ENCODE measurements around the gene KRT6B.
"Not testable (repeated sequence)": the region's sequence is repeated elsewhere in the genome, so short reads cannot be mapped to it uniquely, and the experiment has no call there.

Gene KRT6B

DNA sequence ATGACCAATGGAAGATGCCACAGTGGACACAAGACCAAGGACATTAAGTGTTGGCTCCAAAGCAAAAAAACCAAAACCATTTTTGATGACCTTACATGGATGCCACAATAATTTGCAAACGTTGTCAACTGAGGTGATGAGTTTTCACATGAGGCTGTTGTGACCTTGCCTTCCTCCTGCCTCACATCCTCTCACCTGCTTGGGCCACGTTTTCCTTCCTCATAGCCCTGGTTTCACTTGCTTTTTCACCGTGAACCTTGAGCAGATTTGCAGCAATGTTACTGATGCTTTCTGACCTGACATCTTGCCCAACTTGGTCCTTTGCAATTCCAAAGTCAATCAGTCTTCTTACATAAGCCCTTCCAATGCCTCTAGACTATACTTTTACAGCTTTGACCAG is 3.7 kb downstream of the KRT6B start:
- Histone ChIP-seq H3K4me2 (ENCODE audit: low read length) (no peak overlapping the region), H3K79me2 (ENCODE audit: control insufficient read depth, insufficient read depth, low read length) (no peaks in the 10 kb centered on the region), H3K27ac (ENCODE audit: low read depth, low read length) (no peak overlapping the region), H3K23ac (ENCODE audit: low read length) (no peak overlapping the region), H4K8ac (ENCODE audit: low read depth, low read length) (no peak overlapping the region), H2BK15ac (replicated peaks; ENCODE audit: low read depth) (no peak overlapping the region), H3K4ac (ENCODE audit: low read depth, low read length) (no peak overlapping the region), H3K9ac (ENCODE audit: low read length) (no peak overlapping the region), H3K27me3 (ENCODE audit: insufficient read depth, low read length, poor library complexity) (no peaks in the 10 kb centered on the region), H3K36me3 (ENCODE audit: control insufficient read depth, insufficient read depth, low read length) (no peaks in the 10 kb centered on the region), H3K4me1 (ENCODE audit: control insufficient read depth, low read depth, low read length) (no peaks in the 10 kb centered on the region), H3K56ac (ENCODE audit: low read length) (no peak overlapping the region), H2BK5ac (ENCODE audit: low read length) (no peak overlapping the region), H3K4me3 (ENCODE audit: low read length) (no peak overlapping the region), H3K18ac (ENCODE audit: low read length) (no peak overlapping the region), H2BK120ac (ENCODE audit: low read depth, low read length) (no peak overlapping the region), H4K5ac (ENCODE audit: low read length) (no peak overlapping the region), H3K79me1 (ENCODE audit: low read length) (no peaks in the 10 kb centered on the region), H2AK5ac (ENCODE audit: low read length) (no peak overlapping the region)
- DNase-seq = no peak
- no CpG with 5 or more reads among the region's 3 CpGs for WGBS (ENCODE audit: extremely low coverage, insufficient coverage, low lambda C conversion rate)

- H4K5ac ChIP-seq (ENCODE audit: low read length); H4K8ac ChIP-seq (ENCODE audit: low read depth, low read length); H3K79me2 ChIP-seq (ENCODE audit: control insufficient read depth, insufficient read depth, low read length); H2AK5ac ChIP-seq (ENCODE audit: low read length); H3K4me3 ChIP-seq (ENCODE audit: low read length); H3K4me1 ChIP-seq (ENCODE audit: control insufficient read depth, low read depth, low read length); H3K79me1 ChIP-seq (ENCODE audit: low read length); H3K56ac ChIP-seq (ENCODE audit: low read length); H3K36me3 ChIP-seq (ENCODE audit: control insufficient read depth, insufficient read depth, low read length); H3K27ac ChIP-seq (ENCODE audit: low read depth, low read length); H2BK5ac ChIP-seq (ENCODE audit: low read length); DNase-seq; H3K4ac ChIP-seq (ENCODE audit: low read depth, low read length); H2BK15ac ChIP-seq (replicated peaks; ENCODE audit: low read depth); H3K4me2 ChIP-seq (ENCODE audit: low read length); H3K9ac ChIP-seq (ENCODE audit: low read length); H3K18ac ChIP-seq (ENCODE audit: low read length); H3K23ac ChIP-seq (ENCODE audit: low read length); H3K27me3 ChIP-seq (ENCODE audit: insufficient read depth, low read length, poor library complexity); H2BK120ac ChIP-seq (ENCODE audit: low read depth, low read length): not testable (repeated sequence)
- no CpG with 5 or more reads among the region's 11 CpGs for whole genome bisulfite sequencing (ENCODE audit: extremely low coverage, insufficient coverage, low lambda C conversion rate)
These were observed 4.8 kb downstream of the KRT6B start for GRCh38 chr12:52447196-52447595.

- no CpG with 5 or more reads among the region's 6 CpGs for WGBS (ENCODE audit: extremely low coverage, insufficient coverage, low lambda C conversion rate)
- H3K79me1 ChIP-seq (ENCODE audit: low read length) = no peaks in the 10 kb centered on the region
These were observed 5.4 kb downstream of the KRT6B start for GRCh38 chr12:52446367-52447045.

GRCh38 chr12:52445876-52446275 is 6.1 kb downstream of the KRT6B start:
- Histone ChIP-seq H3K18ac (ENCODE audit: low read length) (no peak overlapping the region), H3K4ac (ENCODE audit: low read depth, low read length) (no peak overlapping the region), H2AK5ac (ENCODE audit: low read length) (no peak overlapping the region), H2BK15ac (replicated peaks; ENCODE audit: low read depth) (no peak overlapping the region), H3K27ac (ENCODE audit: low read depth, low read length) (no peak overlapping the region), H3K4me1 (ENCODE audit: control insufficient read depth, low read depth, low read length) (peaks cover 4% of the 10 kb centered on the region), H2BK120ac (ENCODE audit: low read depth, low read length) (no peak overlapping the region), H3K36me3 (ENCODE audit: control insufficient read depth, insufficient read depth, low read length) (no peaks in the 10 kb centered on the region), H4K8ac (ENCODE audit: low read depth, low read length) (no peak overlapping the region), H3K4me3 (ENCODE audit: low read length) (no peak overlapping the region), H2BK5ac (ENCODE audit: low read length) (no peak overlapping the region), H3K23ac (ENCODE audit: low read length) (no peak overlapping the region), H3K27me3 (ENCODE audit: insufficient read depth, low read length, poor library complexity) (no peaks in the 10 kb centered on the region), H4K5ac (ENCODE audit: low read length) (no peak overlapping the region), H3K4me2 (ENCODE audit: low read length) (no peak overlapping the region), H3K79me2 (ENCODE audit: control insufficient read depth, insufficient read depth, low read length) (no peaks in the 10 kb centered on the region), H3K56ac (ENCODE audit: low read length) (no peak overlapping the region), H3K79me1 (ENCODE audit: low read length) (no peaks in the 10 kb centered on the region), H3K9ac (ENCODE audit: low read length) (no peak overlapping the region)
- DNase-seq = no peak
- WGBS (ENCODE audit: extremely low coverage, insufficient coverage, low lambda C conversion rate) = no CpG with 5 or more reads among the region's 3 CpGs

More at GRCh38 chr12:52446367-52447045, 5.4 kb downstream of the KRT6B start:
- H3K79me2 ChIP-seq (ENCODE audit: control insufficient read depth, insufficient read depth, low read length) = no peaks in the 10 kb centered on the region
- H3K27me3 ChIP-seq (ENCODE audit: insufficient read depth, low read length, poor library complexity) = no peaks in the 10 kb centered on the region
- H3K4ac ChIP-seq (ENCODE audit: low read depth, low read length) = no peak overlapping the region
- no peak overlapping the region for H3K27ac ChIP-seq (ENCODE audit: low read depth, low read length)
- no peak overlapping the region for H4K8ac ChIP-seq (ENCODE audit: low read depth, low read length)
- H2BK120ac ChIP-seq (ENCODE audit: low read depth, low read length) = no peak overlapping the region
- H3K36me3 ChIP-seq (ENCODE audit: control insufficient read depth, insufficient read depth, low read length) = no peaks in the 10 kb centered on the region
- H2AK5ac ChIP-seq (ENCODE audit: low read length) = no peak overlapping the region
- no peak overlapping the region for H3K4me3 ChIP-seq (ENCODE audit: low read length)
- no peak overlapping the region for H4K5ac ChIP-seq (ENCODE audit: low read length)
- no peak overlapping the region for H3K9ac ChIP-seq (ENCODE audit: low read length)
- H3K56ac ChIP-seq (ENCODE audit: low read length) = no peak overlapping the region
- no peak overlapping the region for H2BK5ac ChIP-seq (ENCODE audit: low read length)
- no peak overlapping the region for H3K18ac ChIP-seq (ENCODE audit: low read length)
- no peak overlapping the region for H3K4me2 ChIP-seq (ENCODE audit: low read length)
- H2BK15ac ChIP-seq (replicated peaks; ENCODE audit: low read depth) = no peak overlapping the region
- DNase-seq = no peak
- peaks cover 4% of the 10 kb centered on the region for H3K4me1 ChIP-seq (ENCODE audit: control insufficient read depth, low read depth, low read length)
- H3K23ac ChIP-seq (ENCODE audit: low read length) = no peak overlapping the region

DNA sequence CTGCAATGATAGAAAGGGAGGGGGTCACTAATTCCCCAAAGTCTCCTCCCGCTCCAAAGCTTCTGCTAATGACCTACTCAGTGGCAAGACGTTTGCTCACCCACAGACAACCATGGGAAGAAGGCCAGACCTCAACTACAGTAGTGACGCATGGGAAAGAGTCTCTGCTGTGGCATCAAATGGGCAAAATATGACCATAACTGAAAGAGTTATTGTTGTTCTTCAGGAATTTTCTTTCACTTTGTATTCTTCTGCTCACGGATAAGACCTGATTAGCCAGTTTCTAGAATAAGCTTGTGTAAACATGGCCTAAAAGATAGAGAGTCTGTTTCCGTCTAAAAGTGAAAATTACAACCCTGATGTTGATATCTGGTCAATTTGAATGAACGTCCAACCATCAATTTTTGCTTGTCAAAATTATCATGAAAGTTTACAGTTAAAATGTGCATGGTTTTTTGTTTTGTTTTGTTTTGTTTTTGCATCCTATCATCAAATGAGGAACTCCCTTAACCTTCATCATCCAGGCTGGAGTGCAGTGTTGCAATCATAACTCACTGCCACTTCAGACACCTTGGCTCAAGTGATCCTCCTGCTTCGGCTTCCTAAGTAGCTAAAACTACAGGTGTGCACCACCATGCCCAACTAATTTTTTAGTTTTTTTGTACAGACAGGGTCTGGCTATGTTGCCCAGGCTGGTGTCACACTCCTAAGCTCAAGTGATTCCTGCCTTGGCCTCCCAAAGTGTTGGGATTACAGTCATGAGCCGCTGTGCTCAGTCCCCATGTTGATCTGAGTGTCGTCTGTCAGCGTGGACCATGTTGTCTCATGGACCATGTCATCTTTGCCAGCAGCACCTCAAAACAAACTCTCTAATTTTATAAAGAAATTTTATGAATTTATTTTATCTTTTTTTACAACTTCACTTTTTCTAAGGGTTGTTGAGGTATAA is 7.0 kb downstream of the KRT6B start:
- H3K4me1 ChIP-seq (ENCODE audit: control insufficient read depth, low read depth, low read length) = peaks cover 4% of the 10 kb centered on the region
- H2BK15ac ChIP-seq (replicated peaks; ENCODE audit: low read depth) = no peak overlapping the region
- no peaks in the 10 kb centered on the region for H3K27me3 ChIP-seq (ENCODE audit: insufficient read depth, low read length, poor library complexity)
- H4K5ac ChIP-seq (ENCODE audit: low read length) = no peak overlapping the region
- no peaks in the 10 kb centered on the region for H3K79me1 ChIP-seq (ENCODE audit: low read length)
- H3K4ac ChIP-seq (ENCODE audit: low read depth, low read length) = no peak overlapping the region
- H3K9ac ChIP-seq (ENCODE audit: low read length) = no peak overlapping the region
- H3K56ac ChIP-seq (ENCODE audit: low read length) = no peak overlapping the region
- H3K79me2 ChIP-seq (ENCODE audit: control insufficient read depth, insufficient read depth, low read length) = no peaks in the 10 kb centered on the region
- no peak overlapping the region for H2BK120ac ChIP-seq (ENCODE audit: low read depth, low read length)
- H3K4me2 ChIP-seq (ENCODE audit: low read length) = no peak overlapping the region
- H3K23ac ChIP-seq (ENCODE audit: low read length) = no peak overlapping the region
- H2BK5ac ChIP-seq (ENCODE audit: low read length) = no peak overlapping the region
- no peak overlapping the region for H3K18ac ChIP-seq (ENCODE audit: low read length)
- no CpG with 5 or more reads among the region's 10 CpGs for WGBS (ENCODE audit: extremely low coverage, insufficient coverage, low lambda C conversion rate)
- DNase-seq = no peak
- H4K8ac ChIP-seq (ENCODE audit: low read depth, low read length) = no peak overlapping the region
- H3K27ac ChIP-seq (ENCODE audit: low read depth, low read length) = no peak overlapping the region
- H2AK5ac ChIP-seq (ENCODE audit: low read length) = no peak overlapping the region
- H3K4me3 ChIP-seq (ENCODE audit: low read length) = no peak overlapping the region
- H3K36me3 ChIP-seq (ENCODE audit: control insufficient read depth, insufficient read depth, low read length) = no peaks in the 10 kb centered on the region

Measured in mesendoderm (in vitro differentiated cells).